A549 (cell line): ENCODE measurements around the gene IRF2BPL. TPM values are rescaled to one million over a fixed set of nuclear protein-coding genes. Genes with fewer than 3 reads are reported as not detected.

ENCODE experiments used
- ATAC-seq, 2 experiments: fragments of 200-7000 bp in 1 of 2; fragments of >200 bp in 1 of 2; cut with Nextera tagmentation in 1 of 2; cut with Tn5 transposase in 1 of 2; 3 replicates each; pipeline versions ENCODE4 v1.8.0 to v1.9.1; 2018 to 2020; ENCODE audit warnings: mild to moderate bottlenecking in 1 of 2, moderate library complexity in 1 of 2
- CTCF ChIA-PET: fragments of 300-600 bp; sonication (Branson Sonifier 250); formaldehyde crosslinking; extraction: SDS; loops from one replicate; lab custom pipeline; 2021; ENCODE audit warnings: antibody characterized with exemption, inconsistent platforms; lab: Yijun Ruan, JAX
- POLR2A ChIA-PET: fragments of 350-600 bp; formaldehyde crosslinking; extraction: SDS; loops from one replicate; lab custom pipeline; 2021; ENCODE audit warnings: antibody characterized with exemption, inconsistent platforms; lab: Yijun Ruan, JAX
- DNase-seq, 2 experiments: peaks; one replicate each; pipeline versions ENCODE4 v3.0.0 to v3.0.0-alpha.2; 2011 to 2016; ENCODE audit warnings: low read depth in 1 of 2, low spot score in 1 of 2
- FAIRE-seq: peaks from 2 replicates; lab custom pipeline; 2011; peaks lifted over from hg19 to GRCh38; lab: Jason Lieb, UNC
- H3K27ac ChIP-seq, 2 experiments: fragments of >200 bp; sonication (Bioruptor Twin); formaldehyde crosslinking; 3 replicates each; pipeline ENCODE4 v1.5.1; 2016 to 2017
- H3K4me1 ChIP-seq: fragments of >200 bp; sonication (Bioruptor Twin); formaldehyde crosslinking; 3 replicates; pipeline ENCODE4 v1.6.1; 2016
- H3K4me2 ChIP-seq: fragments of >200 bp; sonication (Bioruptor Twin); formaldehyde crosslinking; 3 replicates; pipeline ENCODE4 v1.6.1; 2016
- H3K4me3 ChIP-seq: fragments of >200 bp; sonication (Bioruptor Twin); formaldehyde crosslinking; 3 replicates; pipeline ENCODE4 v1.5.1; 2016
- H3K9me3 ChIP-seq: fragments of >200 bp; sonication (Bioruptor Twin); formaldehyde crosslinking; 3 replicates; pipeline ENCODE4 v1.6.1; 2016
- CEBPB ChIP-seq, 2 experiments: fragments of >200 bp in 1 of 2; sonication (Bioruptor Twin) in 1 of 2; formaldehyde crosslinking in 1 of 2; IDR thresholded peaks; 2 replicates each; pipeline ENCODE4 v1.6.1; 2012 to 2016
- EHF ChIP-seq: fragments of 250-450 bp; sonication (Bioruptor Pico); IDR thresholded peaks from 2 replicates; pipeline ENCODE4 v1.5.0; 2020; ENCODE audit warnings: mild to moderate bottlenecking
- FOSB ChIP-seq: fragments of 250-450 bp; sonication (Bioruptor Pico); IDR thresholded peaks from 2 replicates; pipeline ENCODE4 v1.5.0; 2020; ENCODE audit warnings: mild to moderate bottlenecking, moderate library complexity
- FOSL2 ChIP-seq, 2 experiments: fragments of 450-650 bp in 1 of 2; fragments of >200 bp in 1 of 2; sonication (Bioruptor Twin) in 1 of 2; formaldehyde crosslinking; IDR thresholded peaks; 2 replicates each; pipeline versions ENCODE4 v1.5.0 to v1.6.1; 2016 to 2020; ENCODE audit warnings: mild to moderate bottlenecking in 1 of 2, moderate library complexity in 1 of 2
- FOXS1 ChIP-seq: fragments of 250-450 bp; sonication (Bioruptor Pico); IDR thresholded peaks from 2 replicates; pipeline ENCODE4 v1.5.0; 2020; ENCODE audit warnings: mild to moderate bottlenecking, moderate library complexity
- HOXA7 ChIP-seq: fragments of 250-450 bp; sonication (Bioruptor Pico); IDR thresholded peaks from 2 replicates; pipeline ENCODE4 v1.5.0; 2020; ENCODE audit warnings: mild to moderate bottlenecking, moderate library complexity
- HOXB13 ChIP-seq: fragments of 250-450 bp; sonication (Bioruptor Pico); IDR thresholded peaks from 2 replicates; pipeline ENCODE4 v1.5.0; 2020; ENCODE audit warnings: low read depth, mild to moderate bottlenecking, moderate library complexity
- NPAS2 ChIP-seq: fragments of 250-450 bp; sonication (Bioruptor Pico); IDR thresholded peaks from 2 replicates; pipeline ENCODE4 v1.8.0; 2022; ENCODE audit warnings: mild to moderate bottlenecking, moderate library complexity, borderline replicate concordance
- NR3C1 ChIP-seq: fragments of >200 bp; sonication (Bioruptor Twin); formaldehyde crosslinking; IDR thresholded peaks from 3 replicates; pipeline ENCODE4 v1.6.1; 2017
- PHF8 ChIP-seq: fragments of 200-600 bp; sonication (generic); IDR thresholded peaks from 2 replicates; pipeline ENCODE4 v1.6.1; 2016; ENCODE audit warnings: low read depth, mild to moderate bottlenecking, antibody characterized with exemption, moderate library complexity, borderline replicate concordance
- POLR2A ChIP-seq: IDR thresholded peaks from 2 replicates; pipeline ENCODE4 v1.6.1; 2012; ENCODE audit warnings: mild to moderate bottlenecking, low read length
- POLR2AphosphoS2 ChIP-seq: conservative IDR thresholded peaks from 2 replicates; pipeline ENCODE4 v1.6.1; 2012; ENCODE audit warnings: low read length, improper control_type of control experiment, inconsistent platforms
- RAD21 ChIP-seq, 2 experiments: fragments of >200 bp in 1 of 2; sonication (Bioruptor Twin) in 1 of 2; formaldehyde crosslinking in 1 of 2; IDR thresholded peaks in 1 of 2; conservative IDR thresholded peaks in 1 of 2; 2 replicates in 1 of 2; 3 replicates in 1 of 2; pipeline ENCODE4 v1.6.1; 2012 to 2018; ENCODE audit warnings: inconsistent platforms in 1 of 2
- RCOR1 ChIP-seq: fragments of 150-350 bp; IDR thresholded peaks from 2 replicates; pipeline ENCODE4 v1.6.1; 2014; ENCODE audit warnings: antibody characterized with exemption, low read length, low read depth
- SREBF2 ChIP-seq: fragments of 450-650 bp; IDR thresholded peaks from 2 replicates; pipeline ENCODE4 v1.6.1; 2014; ENCODE audit warnings: mild to moderate bottlenecking, moderate library complexity
- TP53 ChIP-seq: fragments of 250-450 bp; sonication (Bioruptor Pico); IDR thresholded peaks from 2 replicates; pipeline ENCODE4 v1.5.0; 2021; ENCODE audit warnings: mild to moderate bottlenecking, moderate library complexity
- ZNF302 ChIP-seq: fragments of 250-450 bp; sonication (Bioruptor Pico); IDR thresholded peaks from 2 replicates; pipeline ENCODE4 v1.9.0; 2021; ENCODE audit warnings: inconsistent platforms, mild to moderate bottlenecking, moderate library complexity
- WGBS: methylation state at CpG from one replicate; pipeline ENCODE4 v1.1.6; 2017; ENCODE audit errors: missing lambda C conversion rate; 5-methylcytosine and 5-hydroxymethylcytosine counted together
- polyA plus RNA-seq, 4 experiments: library from polyadenylated mRNA; depleted of rRNA in 3 of 4; stranded (reverse); fragments of >200 nt; fragmentation: RNase III in 1 of 4; extraction: RNeasy Plus Mini Kit Qiagen cat#74134 plus additional on column Dnase treatment in 1 of 4; gene quantifications; 2 replicates in 3 of 4; 3 replicates in 1 of 4; pipeline ENCODE4 v1.2.3, GENCODE V29; 2011 to 2017
- TF ChIP-seq, protein P1 (sequence below): IDR thresholded peaks from 2 replicates; pipeline ENCODE4 v1.6.1; 2012
- TF ChIP-seq, protein P2 (sequence below): fragments of >200 bp; sonication (Bioruptor Twin); formaldehyde crosslinking; IDR thresholded peaks from 3 replicates; pipeline ENCODE4 v1.6.1; 2016
- TF ChIP-seq, protein P3 (sequence below): IDR thresholded peaks from 2 replicates; pipeline ENCODE4 v1.6.1; 2012
- TF ChIP-seq, protein P4 (sequence below): fragments of 200-600 bp; sonication (generic); IDR thresholded peaks from 2 replicates; pipeline ENCODE4 v1.6.1; 2016; ENCODE audit warnings: antibody characterized with exemption, mild to moderate bottlenecking, moderate library complexity

Gene IRF2BPL
- polyA plus RNA-seq, 2 of the 4 experiments (the other 2 are of a cell fraction) = 18.1 to 28.3 TPM

DNA sequence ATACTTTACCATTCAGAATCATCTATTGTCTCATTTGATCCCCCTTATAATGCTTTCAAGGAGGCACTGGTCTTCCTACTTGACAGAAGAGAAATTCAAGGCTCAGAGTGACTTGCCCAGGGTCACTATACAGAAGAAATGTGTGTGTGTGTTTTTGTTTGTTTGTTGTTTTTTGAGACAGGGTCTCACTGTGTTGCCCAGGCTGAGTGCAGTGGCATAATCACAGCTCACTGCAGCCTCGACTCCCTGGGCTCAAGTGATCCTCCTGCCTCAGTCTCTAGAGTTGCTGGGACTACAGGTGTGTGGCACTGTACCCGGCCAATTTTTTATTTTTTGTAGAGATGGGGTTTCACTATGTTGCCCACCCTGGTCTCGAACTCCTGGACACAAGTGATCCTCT is 22.9 kb downstream of the IRF2BPL start:
- ChIA-PET CTCF (interaction anchor here (0.8 to 3.2 kb wide), 5 partner anchors 10 to 90 kb away, joined by 3 to 9 read pairs (median 4); no protein-coding TSS in a partner anchor), POLR2A (no interaction called here)
- TF ChIP-seq NPAS2 (no peak), NR3C1 (no peak), RAD21 (conservative IDR thresholded peaks at IDR 0.05 in 1 of 2, IDR thresholded peaks at IDR 0.05 in 1 of 2) (no peak), SREBF2 (no peak), FOSL2 (IDR thresholded peaks at IDR 0.05) (no peak), FOSL2 (CRISPR knock-in tag; IDR thresholded peaks at IDR 0.05) (no peak)
- Histone ChIP-seq H3K4me3 (no peak overlapping the region), H3K4me1 (peaks cover 28% of the 10 kb centered on the region), H3K27ac (no peak overlapping the region), H3K9me3 (no peaks in the 10 kb centered on the region), H3K4me2 (no peak overlapping the region)
- FAIRE-seq (no peak), DNase-seq (no peak), ATAC-seq (no peak)
- 73% methylated on average over 3 of the region's 3 CpGs for WGBS

DNA sequence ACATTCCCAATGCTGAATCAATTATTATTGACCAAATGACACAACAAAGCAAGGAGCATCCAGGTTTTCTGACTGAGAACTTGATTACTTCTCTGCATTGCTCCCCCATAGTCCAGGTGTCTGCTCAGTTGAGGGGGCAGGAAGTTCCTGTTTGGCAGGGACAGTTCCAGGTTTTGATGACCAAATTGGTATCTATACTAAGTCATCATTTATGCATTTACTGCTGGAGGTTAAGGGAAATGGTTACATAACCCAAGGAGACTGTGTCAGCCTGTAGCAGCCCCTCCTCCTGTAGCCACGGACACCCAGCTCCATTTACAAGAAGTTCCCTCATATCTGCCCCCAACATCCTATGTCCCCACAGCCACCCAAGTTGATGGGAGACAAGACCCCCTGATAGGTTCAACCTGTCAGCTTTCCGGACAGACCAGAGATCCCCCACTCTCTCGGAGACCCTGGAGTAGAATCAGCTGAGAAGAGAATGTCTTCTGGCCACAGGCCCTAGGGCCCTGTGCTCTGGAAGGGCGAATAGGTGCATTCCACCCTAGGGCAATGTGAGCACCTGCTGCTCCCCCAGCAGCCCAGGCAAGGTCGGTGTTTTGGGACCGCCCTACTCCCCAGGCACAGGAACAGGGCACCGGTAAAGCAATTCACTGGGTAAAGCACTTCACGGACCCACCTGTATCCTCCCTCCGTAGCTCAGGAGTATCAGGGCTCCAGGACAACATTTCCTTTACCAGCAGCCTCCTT is 23.6 kb downstream of the IRF2BPL start:
- FAIRE-seq = no peak
- no peak for ATAC-seq
- H3K27ac ChIP-seq = peak overlapping the region in 1 of 2 experiments; percentile 64; a peak in 3 of 6 replicates

More for the DNA sequence above, 23.6 kb downstream of the IRF2BPL start:
- no peak for DNase-seq
- CTCF ChIA-PET = interaction anchor here (1.5 to 1.7 kb wide), 2 partner anchors 12 to 35 kb away, joined by 3 read pairs; no protein-coding TSS in a partner anchor
- Histone ChIP-seq H3K4me3 (no peak overlapping the region), H3K4me1 (peaks cover 28% of the 10 kb centered on the region), H3K9me3 (no peaks in the 10 kb centered on the region), H3K4me2 (peak overlapping the region; percentile 11; the same call in 2 of the 3 replicates)
- WGBS = 70% methylated on average over 9 of the region's 9 CpGs
- TF ChIP-seq HOXB13 (CRISPR knock-in tag) (no peak), NPAS2 (no peak), RCOR1 (no peak), TP53 (CRISPR knock-in tag) (no peak), PHF8 (no peak), ZNF302 (no peak), FOXS1 (CRISPR knock-in tag) (no peak), EHF (CRISPR knock-in tag) (no peak), HOXA7 (CRISPR knock-in tag) (no peak), POLR2AphosphoS2 (no peak), CEBPB (IDR thresholded peaks at IDR 0.05) (no peak), POLR2A (no peak), FOSB (CRISPR knock-in tag) (no peak)
- TF ChIP-seq, protein P1, sequence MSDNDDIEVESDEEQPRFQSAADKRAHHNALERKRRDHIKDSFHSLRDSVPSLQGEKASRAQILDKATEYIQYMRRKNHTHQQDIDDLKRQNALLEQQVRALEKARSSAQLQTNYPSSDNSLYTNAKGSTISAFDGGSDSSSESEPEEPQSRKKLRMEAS = no peak
- TF ChIP-seq, protein P2, sequence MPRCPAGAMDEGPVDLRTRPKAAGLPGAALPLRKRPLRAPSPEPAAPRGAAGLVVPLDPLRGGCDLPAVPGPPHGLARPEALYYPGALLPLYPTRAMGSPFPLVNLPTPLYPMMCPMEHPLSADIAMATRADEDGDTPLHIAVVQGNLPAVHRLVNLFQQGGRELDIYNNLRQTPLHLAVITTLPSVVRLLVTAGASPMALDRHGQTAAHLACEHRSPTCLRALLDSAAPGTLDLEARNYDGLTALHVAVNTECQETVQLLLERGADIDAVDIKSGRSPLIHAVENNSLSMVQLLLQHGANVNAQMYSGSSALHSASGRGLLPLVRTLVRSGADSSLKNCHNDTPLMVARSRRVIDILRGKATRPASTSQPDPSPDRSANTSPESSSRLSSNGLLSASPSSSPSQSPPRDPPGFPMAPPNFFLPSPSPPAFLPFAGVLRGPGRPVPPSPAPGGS = no peak
- TF ChIP-seq, protein P3, sequence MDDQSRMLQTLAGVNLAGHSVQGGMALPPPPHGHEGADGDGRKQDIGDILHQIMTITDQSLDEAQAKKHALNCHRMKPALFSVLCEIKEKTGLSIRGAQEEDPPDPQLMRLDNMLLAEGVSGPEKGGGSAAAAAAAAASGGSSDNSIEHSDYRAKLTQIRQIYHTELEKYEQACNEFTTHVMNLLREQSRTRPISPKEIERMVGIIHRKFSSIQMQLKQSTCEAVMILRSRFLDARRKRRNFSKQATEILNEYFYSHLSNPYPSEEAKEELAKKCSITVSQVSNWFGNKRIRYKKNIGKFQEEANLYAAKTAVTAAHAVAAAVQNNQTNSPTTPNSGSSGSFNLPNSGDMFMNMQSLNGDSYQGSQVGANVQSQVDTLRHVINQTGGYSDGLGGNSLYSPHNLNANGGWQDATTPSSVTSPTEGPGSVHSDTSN = no peak
- TF ChIP-seq, protein P4, sequence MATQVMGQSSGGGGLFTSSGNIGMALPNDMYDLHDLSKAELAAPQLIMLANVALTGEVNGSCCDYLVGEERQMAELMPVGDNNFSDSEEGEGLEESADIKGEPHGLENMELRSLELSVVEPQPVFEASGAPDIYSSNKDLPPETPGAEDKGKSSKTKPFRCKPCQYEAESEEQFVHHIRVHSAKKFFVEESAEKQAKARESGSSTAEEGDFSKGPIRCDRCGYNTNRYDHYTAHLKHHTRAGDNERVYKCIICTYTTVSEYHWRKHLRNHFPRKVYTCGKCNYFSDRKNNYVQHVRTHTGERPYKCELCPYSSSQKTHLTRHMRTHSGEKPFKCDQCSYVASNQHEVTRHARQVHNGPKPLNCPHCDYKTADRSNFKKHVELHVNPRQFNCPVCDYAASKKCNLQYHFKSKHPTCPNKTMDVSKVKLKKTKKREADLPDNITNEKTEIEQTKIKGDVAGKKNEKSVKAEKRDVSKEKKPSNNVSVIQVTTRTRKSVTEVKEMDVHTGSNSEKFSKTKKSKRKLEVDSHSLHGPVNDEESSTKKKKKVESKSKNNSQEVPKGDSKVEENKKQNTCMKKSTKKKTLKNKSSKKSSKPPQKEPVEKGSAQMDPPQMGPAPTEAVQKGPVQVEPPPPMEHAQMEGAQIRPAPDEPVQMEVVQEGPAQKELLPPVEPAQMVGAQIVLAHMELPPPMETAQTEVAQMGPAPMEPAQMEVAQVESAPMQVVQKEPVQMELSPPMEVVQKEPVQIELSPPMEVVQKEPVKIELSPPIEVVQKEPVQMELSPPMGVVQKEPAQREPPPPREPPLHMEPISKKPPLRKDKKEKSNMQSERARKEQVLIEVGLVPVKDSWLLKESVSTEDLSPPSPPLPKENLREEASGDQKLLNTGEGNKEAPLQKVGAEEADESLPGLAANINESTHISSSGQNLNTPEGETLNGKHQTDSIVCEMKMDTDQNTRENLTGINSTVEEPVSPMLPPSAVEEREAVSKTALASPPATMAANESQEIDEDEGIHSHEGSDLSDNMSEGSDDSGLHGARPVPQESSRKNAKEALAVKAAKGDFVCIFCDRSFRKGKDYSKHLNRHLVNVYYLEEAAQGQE = no peak
- POLR2A ChIA-PET = no interaction called here
